SK-N-SH treated with all-trans-retinoic acid at 6 μM for 48 hours (cell line): ENCODE measurements around the gene SCYGR2.

Source experiments
- BACH2 ChIP-seq: fragments of 250-450 bp; sonication (Bioruptor Pico); IDR thresholded peaks from 2 replicates; pipeline ENCODE4 v1.9.0; 2021; ENCODE audit warnings: mild to moderate bottlenecking, borderline replicate concordance
- CSDC2 ChIP-seq: fragments of 250-450 bp; sonication (Bioruptor Pico); IDR thresholded peaks from 2 replicates; pipeline ENCODE4 v1.5.0; 2020; ENCODE audit warnings: mild to moderate bottlenecking, moderate library complexity
- OSR1 ChIP-seq: fragments of 250-450 bp; sonication (Bioruptor Pico); IDR thresholded peaks from 2 replicates; pipeline ENCODE4 v1.8.0; 2022; ENCODE audit warnings: moderate library complexity, mild to moderate bottlenecking, inconsistent platforms
- TCF4 ChIP-seq: fragments of 250-450 bp; sonication (Bioruptor Pico); IDR thresholded peaks from 2 replicates; pipeline ENCODE4 v1.8.0; 2021; ENCODE audit warnings: mild to moderate bottlenecking, moderate library complexity, borderline replicate concordance
- ZC3H10 ChIP-seq: fragments of 250-450 bp; sonication (Bioruptor Pico); IDR thresholded peaks from 2 replicates; pipeline ENCODE4 v1.5.1; 2021; ENCODE audit warnings: mild to moderate bottlenecking, moderate library complexity
- ZFP3 ChIP-seq: fragments of 250-450 bp; sonication (Bioruptor Pico); IDR thresholded peaks from 2 replicates; pipeline ENCODE4 v1.5.0; 2020; ENCODE audit warnings: mild to moderate bottlenecking, moderate library complexity
- ZFP30 ChIP-seq: fragments of 450-650 bp; formaldehyde crosslinking; IDR thresholded peaks from 2 replicates; pipeline ENCODE4 v1.5.0; 2022; ENCODE audit warnings: mild to moderate bottlenecking, moderate library complexity
- ZNF8 ChIP-seq: fragments of 450-650 bp; formaldehyde crosslinking; IDR thresholded peaks from 2 replicates; pipeline ENCODE4 v1.5.0; 2020; ENCODE audit warnings: mild to moderate bottlenecking, moderate library complexity
- TF ChIP-seq, protein P1 (sequence below): fragments of 250-450 bp; sonication (Bioruptor Pico); IDR thresholded peaks from 2 replicates; pipeline ENCODE4 v1.8.0; 2020; ENCODE audit warnings: mild to moderate bottlenecking, moderate library complexity, borderline replicate concordance
- TF ChIP-seq, protein P2 (sequence below): fragments of 250-450 bp; sonication (Bioruptor Pico); IDR thresholded peaks from 2 replicates; pipeline ENCODE4 v1.5.0; 2020; ENCODE audit warnings: mild to moderate bottlenecking, moderate library complexity

DNA sequence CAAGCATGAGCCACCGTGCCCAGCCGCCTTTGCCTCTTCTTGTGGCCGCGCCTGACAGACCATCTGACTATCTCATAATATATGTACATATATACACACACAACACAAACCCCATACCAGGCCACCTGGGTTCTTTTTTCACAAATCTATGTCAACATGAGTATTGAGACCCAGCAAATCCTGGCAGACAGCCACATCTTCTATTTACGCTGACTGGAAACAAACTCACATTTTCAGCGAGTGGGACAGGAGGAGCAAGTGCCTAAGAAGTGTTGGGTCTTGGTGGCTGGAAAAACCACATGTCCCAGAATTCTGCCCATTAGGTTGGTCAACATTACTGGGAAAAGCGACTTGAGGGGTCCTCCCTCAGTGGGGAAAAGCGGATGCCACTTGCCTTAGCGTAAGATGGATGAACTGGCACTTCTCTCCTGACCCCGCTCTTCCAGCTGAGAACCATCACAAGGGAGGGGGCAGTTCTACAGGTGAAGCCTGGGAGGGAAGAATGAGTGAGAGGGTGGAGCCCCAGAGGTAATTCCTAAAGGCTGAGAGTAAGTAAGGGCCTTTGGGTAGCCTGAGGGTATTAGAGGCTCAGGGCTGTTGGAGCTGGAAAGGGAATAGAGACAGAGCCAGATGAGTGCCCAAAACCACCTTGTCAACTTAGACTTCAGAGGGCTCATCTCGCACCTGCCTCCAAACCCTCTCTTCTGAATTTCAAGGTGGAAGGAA lies 14.0 kb downstream of the SCYGR2 start:
- TF ChIP-seq, protein P1, sequence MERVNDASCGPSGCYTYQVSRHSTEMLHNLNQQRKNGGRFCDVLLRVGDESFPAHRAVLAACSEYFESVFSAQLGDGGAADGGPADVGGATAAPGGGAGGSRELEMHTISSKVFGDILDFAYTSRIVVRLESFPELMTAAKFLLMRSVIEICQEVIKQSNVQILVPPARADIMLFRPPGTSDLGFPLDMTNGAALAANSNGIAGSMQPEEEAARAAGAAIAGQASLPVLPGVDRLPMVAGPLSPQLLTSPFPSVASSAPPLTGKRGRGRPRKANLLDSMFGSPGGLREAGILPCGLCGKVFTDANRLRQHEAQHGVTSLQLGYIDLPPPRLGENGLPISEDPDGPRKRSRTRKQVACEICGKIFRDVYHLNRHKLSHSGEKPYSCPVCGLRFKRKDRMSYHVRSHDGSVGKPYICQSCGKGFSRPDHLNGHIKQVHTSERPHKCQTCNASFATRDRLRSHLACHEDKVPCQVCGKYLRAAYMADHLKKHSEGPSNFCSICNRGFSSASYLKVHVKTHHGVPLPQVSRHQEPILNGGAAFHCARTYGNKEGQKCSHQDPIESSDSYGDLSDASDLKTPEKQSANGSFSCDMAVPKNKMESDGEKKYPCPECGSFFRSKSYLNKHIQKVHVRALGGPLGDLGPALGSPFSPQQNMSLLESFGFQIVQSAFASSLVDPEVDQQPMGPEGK (CRISPR knock-in tag) = no peak
- no peak for TF ChIP-seq TCF4 (CRISPR knock-in tag)
- no peak for TF ChIP-seq ZFP3
- no peak for TF ChIP-seq ZFP30
- no peak for TF ChIP-seq OSR1 (CRISPR knock-in tag)
- TF ChIP-seq, protein P2, sequence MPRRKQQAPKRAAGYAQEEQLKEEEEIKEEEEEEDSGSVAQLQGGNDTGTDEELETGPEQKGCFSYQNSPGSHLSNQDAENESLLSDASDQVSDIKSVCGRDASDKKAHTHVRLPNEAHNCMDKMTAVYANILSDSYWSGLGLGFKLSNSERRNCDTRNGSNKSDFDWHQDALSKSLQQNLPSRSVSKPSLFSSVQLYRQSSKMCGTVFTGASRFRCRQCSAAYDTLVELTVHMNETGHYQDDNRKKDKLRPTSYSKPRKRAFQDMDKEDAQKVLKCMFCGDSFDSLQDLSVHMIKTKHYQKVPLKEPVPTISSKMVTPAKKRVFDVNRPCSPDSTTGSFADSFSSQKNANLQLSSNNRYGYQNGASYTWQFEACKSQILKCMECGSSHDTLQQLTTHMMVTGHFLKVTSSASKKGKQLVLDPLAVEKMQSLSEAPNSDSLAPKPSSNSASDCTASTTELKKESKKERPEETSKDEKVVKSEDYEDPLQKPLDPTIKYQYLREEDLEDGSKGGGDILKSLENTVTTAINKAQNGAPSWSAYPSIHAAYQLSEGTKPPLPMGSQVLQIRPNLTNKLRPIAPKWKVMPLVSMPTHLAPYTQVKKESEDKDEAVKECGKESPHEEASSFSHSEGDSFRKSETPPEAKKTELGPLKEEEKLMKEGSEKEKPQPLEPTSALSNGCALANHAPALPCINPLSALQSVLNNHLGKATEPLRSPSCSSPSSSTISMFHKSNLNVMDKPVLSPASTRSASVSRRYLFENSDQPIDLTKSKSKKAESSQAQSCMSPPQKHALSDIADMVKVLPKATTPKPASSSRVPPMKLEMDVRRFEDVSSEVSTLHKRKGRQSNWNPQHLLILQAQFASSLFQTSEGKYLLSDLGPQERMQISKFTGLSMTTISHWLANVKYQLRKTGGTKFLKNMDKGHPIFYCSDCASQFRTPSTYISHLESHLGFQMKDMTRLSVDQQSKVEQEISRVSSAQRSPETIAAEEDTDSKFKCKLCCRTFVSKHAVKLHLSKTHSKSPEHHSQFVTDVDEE (CRISPR knock-in tag) = no peak
- TF ChIP-seq BACH2 (CRISPR knock-in tag) = no peak
- TF ChIP-seq CSDC2 = no peak
- TF ChIP-seq ZNF8 = no peak
- TF ChIP-seq ZC3H10 (CRISPR knock-in tag) = no peak
